Germinal center (tissue), 1 donor: Measurements from ENCODE around the gene EDA.

Experiments used
- DNase-seq: peaks from one replicate; pipeline ENCODE4 v3.0.0; 2012; ENCODE audit warnings: mixed read lengths, low spot score

Gene EDA

DNA sequence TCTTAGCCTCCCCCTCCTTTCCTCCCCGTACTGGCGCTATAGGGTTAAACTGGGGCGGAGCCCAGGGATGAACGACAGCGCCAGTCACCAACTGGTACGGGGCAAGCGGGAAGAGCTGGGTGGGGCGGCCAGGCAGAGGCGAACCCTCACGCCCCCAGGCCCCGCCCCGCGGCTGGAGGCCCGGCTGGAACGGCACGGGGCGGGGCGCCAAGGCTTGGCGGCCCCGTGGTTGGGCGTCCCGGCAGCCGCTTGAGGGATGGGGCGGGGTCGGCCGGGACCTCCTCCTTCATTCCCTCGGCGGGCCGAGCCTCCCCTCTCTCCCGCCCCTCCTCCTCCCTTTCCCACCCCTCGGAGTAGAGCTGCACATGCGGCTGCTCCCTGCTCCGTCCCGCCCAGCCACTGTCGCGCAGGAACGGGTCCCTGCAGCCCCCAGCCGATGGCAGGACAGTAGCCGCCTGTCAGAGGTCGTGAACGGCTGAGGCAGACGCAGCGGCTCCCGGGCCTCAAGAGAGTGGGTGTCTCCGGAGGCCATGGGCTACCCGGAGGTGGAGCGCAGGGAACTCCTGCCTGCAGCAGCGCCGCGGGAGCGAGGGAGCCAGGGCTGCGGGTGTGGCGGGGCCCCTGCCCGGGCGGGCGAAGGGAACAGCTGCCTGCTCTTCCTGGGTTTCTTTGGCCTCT is at the start of gene EDA:
Gene EDA, plus strand, starts transcription at position 335 of the 678 bp plus-strand sequence.
- DNase-seq: peak; percentile 47

GRCh38 chrX:69568828-69569227 is 47.1 kb upstream of the EDA start:
- no peak for DNase-seq

GRCh38 chrX:69597399-69597798 is 18.5 kb upstream of the EDA start:
- no peak for DNase-seq

GRCh38 chrX:69600182-69600581 is 15.7 kb upstream of the EDA start:
- DNase-seq: no peak

- no peak for DNase-seq
These were observed 12.2 kb upstream of the EDA start for GRCh38 chrX:69603566-69604194.

- no peak for DNase-seq
These were observed 10.4 kb upstream of the EDA start for GRCh38 chrX:69605521-69605920.

- DNase-seq: no peak
These were observed 8.3 kb upstream of the EDA start for GRCh38 chrX:69607616-69608015.

GRCh38 chrX:69613946-69614345 is 2.0 kb upstream of the EDA start:
- DNase-seq: no peak

DNA sequence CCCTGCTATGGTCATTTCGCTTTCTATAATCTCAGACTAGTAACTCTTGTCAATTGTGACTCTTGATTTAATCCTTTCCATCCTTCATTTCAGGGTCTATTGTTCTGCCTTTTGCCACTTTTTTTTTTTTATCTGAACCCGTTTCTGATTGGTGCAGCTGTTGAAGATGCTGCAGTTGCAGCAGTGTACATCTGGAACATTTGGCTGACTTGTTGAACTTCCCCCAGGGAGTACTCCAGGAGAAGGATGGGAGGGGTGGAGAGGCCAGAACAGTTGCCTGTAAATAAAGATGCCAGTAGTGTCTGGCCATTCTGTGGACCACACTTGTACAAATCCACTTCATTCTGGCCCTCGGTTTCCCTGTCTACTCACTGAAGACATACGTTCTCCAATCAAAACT is 1.0 kb upstream of the EDA start:
- no peak for DNase-seq

- no peak for DNase-seq
These were observed 571 bp upstream of the EDA start for GRCh38 chrX:69615342-69615741.

- DNase-seq: no peak
These were observed 717 bp downstream of the EDA start for GRCh38 chrX:69616457-69617203.

- DNase-seq: peak; percentile 2
These were observed 2.9 kb downstream of the EDA start for GRCh38 chrX:69618803-69619202.

- DNase-seq: no peak
These were observed 10.2 kb downstream of the EDA start for GRCh38 chrX:69626129-69626528.

- DNase-seq: no peak
These were observed 11.8 kb downstream of the EDA start for GRCh38 chrX:69627744-69628143.

DNA sequence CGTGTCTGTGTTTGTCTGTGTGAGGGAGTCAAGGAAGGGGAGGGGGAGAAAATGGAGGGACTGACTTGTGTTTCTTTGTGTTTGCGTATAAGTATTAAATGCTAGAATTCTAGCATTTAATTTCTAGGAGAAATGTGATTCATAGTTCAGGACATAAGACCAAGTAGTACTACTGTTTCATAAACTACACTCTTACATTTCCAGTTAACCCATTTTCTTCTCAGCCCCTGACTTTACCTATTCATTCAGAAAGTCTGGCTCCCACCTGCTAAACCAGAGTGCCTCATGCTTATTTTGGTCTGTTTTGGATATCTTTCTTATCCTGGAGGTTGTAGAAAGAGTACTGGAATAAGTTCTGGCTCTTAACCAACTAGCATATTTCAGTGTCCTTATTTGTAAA is 14.2 kb downstream of the EDA start:
- DNase-seq: no peak

DNA sequence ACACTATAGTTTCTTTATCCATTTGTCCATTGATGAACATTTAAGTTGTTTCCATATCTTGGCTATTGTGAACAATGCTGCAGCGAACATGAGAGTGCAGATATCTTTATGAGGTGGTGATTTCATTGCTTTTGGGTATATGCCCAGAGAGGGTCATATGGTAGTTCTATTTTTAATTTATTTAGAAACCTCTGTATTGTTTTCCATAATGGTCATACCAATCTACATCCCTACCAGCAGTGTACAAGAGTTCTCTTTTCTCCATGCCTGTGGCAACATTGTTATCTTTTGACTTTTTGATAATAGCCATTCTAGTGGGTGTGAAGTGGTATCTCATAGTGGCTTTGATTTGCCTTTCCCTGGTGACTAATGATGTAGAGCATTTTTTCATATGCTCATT is 48.8 kb downstream of the EDA start:
- DNase-seq: no peak

GRCh38 chrX:69670001-69670555 is 54.2 kb downstream of the EDA start:
- DNase-seq: no peak

GRCh38 chrX:69674891-69675290 is 59.0 kb downstream of the EDA start:
- DNase-seq: no peak

DNA sequence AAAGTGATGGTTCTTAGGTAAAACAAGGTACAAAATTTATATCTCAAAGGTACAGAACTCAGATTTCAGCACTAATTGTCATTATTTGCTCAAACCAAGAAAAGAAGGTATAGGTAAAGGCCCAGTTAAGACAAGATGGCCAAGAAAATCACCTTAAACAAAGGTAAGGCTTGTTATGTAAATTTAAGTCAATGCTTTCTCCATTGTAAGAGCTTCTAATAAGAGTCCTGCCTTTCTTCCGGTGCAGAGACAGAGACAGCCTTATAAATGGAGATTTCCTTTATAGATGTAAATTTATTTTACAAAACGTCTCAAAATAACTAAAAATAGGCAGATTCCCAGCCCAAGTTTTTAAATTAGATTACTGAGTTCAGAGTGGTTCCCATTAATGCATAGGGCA is 89.9 kb downstream of the EDA start:
- no peak for DNase-seq

DNA sequence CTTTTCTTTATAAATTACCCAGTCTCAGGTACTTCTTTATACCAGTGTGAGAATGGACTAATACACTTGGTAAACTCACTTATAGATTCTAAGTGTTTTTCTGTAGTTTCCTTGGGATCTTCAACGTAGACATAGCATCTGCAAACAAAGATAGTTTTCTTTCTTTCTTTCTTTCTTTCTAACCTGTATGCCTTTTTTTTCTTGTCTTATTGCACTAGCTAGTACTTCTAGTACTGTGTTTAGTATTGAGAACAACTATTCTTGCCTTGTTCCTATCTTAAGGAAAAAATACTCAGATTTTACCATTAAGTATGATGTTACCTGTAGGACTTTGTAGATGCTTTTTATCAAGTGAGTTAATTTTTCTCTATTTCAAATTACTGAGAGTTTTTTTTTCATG is 102.2 kb downstream of the EDA start:
- DNase-seq: no peak

GRCh38 chrX:69724307-69724706 is 108.4 kb downstream of the EDA start:
- DNase-seq: no peak

DNA sequence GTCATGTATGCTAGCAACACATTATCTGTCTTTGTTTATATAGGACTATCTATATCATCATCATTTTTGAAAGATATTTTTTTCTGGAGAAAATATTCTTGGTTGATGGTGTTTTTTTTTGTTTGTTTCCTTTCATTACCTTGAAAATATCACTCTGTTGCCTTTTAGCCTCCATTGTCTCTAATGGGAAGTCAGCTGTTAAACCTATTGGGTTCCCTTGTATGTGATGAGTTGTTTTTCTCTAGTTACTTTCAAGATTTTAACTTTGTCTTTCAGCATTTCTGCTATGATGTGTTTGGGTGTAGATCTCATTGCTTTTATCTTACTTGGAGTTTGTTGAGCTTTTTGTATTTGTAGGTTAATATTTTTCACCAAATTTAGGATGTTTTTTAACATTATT is 124.4 kb downstream of the EDA start:
- DNase-seq: no peak

GRCh38 chrX:69741721-69742120 is 125.8 kb downstream of the EDA start:
- DNase-seq: no peak
